Body of pancreas (tissue), 4 donors: Measurements from ENCODE around the gene DAW1.

ENCODE experiments used
- POLR2A ChIP-seq, 3 donors: fragments of 450-650 bp; IDR thresholded peaks; one replicate each; pipeline ENCODE4 v1.6.1; 2016; ENCODE audit warnings: antibody characterized with exemption in 3 of 3, mild to moderate bottlenecking in 2 of 3
- TF ChIP-seq, protein P1 (sequence below), 7 experiments: fragments of 450-650 bp in 4 of 7; fragments of 200-600 bp in 3 of 7; sonication (generic) in 3 of 7; IDR thresholded peaks; one replicate each; pipeline ENCODE4 v1.5.1; 2016 to 2019; ENCODE audit warnings: antibody characterized with exemption in 7 of 7

DNA sequence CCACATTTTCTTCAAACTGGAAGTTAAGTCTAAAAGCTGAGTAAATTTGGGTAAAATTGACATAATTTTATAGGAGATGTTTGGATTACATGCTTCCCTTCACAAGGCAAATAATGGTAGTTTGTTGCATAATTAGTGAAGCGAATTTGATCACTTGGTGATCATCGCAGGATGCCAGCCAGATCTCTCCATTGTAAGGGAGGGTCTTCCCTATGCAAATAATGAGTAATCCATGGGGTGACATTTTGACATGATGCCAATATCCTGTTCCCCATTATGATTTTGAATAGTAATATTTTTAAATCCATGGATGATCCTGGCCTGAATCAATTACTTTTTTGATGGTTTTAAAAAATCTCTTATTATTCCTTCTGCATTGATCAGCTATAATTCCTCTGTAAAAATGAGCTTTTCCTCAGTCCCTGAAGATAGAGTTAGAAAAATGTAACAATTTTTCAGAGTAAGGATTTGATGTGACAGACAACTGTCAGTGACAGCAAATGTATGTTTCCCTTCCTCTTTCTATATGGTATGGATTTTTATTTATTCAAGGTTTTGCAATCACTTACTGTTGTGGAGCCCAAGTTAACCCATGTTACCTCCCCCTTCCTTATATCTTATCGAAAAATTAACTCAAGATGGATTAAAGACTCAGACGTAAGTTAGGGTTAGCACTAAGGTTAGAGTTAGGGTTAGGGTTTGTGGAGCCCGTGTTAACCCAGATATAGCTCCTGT lies 36.3 kb upstream of the DAW1 start:
- TF ChIP-seq, protein P1, sequence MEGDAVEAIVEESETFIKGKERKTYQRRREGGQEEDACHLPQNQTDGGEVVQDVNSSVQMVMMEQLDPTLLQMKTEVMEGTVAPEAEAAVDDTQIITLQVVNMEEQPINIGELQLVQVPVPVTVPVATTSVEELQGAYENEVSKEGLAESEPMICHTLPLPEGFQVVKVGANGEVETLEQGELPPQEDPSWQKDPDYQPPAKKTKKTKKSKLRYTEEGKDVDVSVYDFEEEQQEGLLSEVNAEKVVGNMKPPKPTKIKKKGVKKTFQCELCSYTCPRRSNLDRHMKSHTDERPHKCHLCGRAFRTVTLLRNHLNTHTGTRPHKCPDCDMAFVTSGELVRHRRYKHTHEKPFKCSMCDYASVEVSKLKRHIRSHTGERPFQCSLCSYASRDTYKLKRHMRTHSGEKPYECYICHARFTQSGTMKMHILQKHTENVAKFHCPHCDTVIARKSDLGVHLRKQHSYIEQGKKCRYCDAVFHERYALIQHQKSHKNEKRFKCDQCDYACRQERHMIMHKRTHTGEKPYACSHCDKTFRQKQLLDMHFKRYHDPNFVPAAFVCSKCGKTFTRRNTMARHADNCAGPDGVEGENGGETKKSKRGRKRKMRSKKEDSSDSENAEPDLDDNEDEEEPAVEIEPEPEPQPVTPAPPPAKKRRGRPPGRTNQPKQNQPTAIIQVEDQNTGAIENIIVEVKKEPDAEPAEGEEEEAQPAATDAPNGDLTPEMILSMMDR (IDR thresholded peaks at IDR 0.05) = no peak
- TF ChIP-seq POLR2A (IDR thresholded peaks at IDR 0.05) = no peak
